Measurements from ENCODE around the gene ZNF831. TPM values are rescaled to one million over a fixed set of nuclear protein-coding genes. Genes with fewer than 3 reads are reported as not detected.

The ZNF831 gene
- total and polyA plus RNA-seq, 9 donors, result 0.05 to 0.36 (median 0.15) TPM; not detected in 1

GRCh38 chr20:59269411-59270025, 105.9 kb downstream of the ZNF831 start:
- no peak overlapping the region for H3K27ac ChIP-seq
- intact Hi-C loops (cut with DNase I), result no loop called here
- H3K27me3 ChIP-seq, result no peaks in the 10 kb centered on the region
- H3K9me3 ChIP-seq, result no peaks in the 10 kb centered on the region
- DNase-seq, result no peak
- H3K4me3 ChIP-seq, result no peak overlapping the region
- 45 to 50% (median 48%) methylated on average over 4 of the region's 4 CpGs for WGBS, 3 donors
- H3K4me1 ChIP-seq (ENCODE audit: insufficient read depth), result no peaks in the 10 kb centered on the region
- TF ChIP-seq, protein P1, sequence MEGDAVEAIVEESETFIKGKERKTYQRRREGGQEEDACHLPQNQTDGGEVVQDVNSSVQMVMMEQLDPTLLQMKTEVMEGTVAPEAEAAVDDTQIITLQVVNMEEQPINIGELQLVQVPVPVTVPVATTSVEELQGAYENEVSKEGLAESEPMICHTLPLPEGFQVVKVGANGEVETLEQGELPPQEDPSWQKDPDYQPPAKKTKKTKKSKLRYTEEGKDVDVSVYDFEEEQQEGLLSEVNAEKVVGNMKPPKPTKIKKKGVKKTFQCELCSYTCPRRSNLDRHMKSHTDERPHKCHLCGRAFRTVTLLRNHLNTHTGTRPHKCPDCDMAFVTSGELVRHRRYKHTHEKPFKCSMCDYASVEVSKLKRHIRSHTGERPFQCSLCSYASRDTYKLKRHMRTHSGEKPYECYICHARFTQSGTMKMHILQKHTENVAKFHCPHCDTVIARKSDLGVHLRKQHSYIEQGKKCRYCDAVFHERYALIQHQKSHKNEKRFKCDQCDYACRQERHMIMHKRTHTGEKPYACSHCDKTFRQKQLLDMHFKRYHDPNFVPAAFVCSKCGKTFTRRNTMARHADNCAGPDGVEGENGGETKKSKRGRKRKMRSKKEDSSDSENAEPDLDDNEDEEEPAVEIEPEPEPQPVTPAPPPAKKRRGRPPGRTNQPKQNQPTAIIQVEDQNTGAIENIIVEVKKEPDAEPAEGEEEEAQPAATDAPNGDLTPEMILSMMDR (IDR thresholded peaks at IDR 0.05), result no peak
- TF ChIP-seq POLR2A (IDR thresholded peaks at IDR 0.05) (no peak), EP300 (IDR thresholded peaks at IDR 0.05) (no peak)
- H3K36me3 ChIP-seq, result no peaks in the 10 kb centered on the region

DNA sequence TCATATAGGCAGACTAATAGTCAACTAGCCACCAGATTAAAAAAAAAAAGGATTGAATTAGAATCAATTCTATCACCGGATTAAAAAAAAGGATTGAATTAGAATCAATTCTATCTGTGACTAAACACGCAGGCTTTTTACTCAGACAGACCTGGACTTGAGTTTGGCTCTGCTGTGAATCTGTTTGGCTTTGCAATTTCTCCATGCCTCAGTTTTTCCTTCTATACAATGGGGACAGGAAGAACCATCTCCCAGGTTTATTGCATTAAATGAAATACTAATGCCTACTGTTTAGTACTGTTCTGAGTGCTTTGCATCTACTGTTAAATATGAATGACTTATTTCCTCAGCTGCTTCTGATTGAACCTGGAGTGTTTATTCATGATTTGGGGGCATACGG, 106.8 kb downstream of the ZNF831 start:
- intact Hi-C loops (cut with DNase I), result no loop called here
- Histone ChIP-seq H3K4me1 (ENCODE audit: insufficient read depth) (no peaks in the 10 kb centered on the region), H3K4me3 (no peak overlapping the region), H3K27me3 (no peaks in the 10 kb centered on the region), H3K9me3 (no peaks in the 10 kb centered on the region), H3K27ac (no peak overlapping the region), H3K36me3 (no peaks in the 10 kb centered on the region)
- no peak for DNase-seq
- TF ChIP-seq POLR2A (IDR thresholded peaks at IDR 0.05) (no peak), EP300 (IDR thresholded peaks at IDR 0.05) (no peak)
- TF ChIP-seq, protein P1 (IDR thresholded peaks at IDR 0.05), result no peak
- WGBS, 3 donors, result 60 to 78% (median 63%) methylated on average over 3 of the region's 3 CpGs

DNA sequence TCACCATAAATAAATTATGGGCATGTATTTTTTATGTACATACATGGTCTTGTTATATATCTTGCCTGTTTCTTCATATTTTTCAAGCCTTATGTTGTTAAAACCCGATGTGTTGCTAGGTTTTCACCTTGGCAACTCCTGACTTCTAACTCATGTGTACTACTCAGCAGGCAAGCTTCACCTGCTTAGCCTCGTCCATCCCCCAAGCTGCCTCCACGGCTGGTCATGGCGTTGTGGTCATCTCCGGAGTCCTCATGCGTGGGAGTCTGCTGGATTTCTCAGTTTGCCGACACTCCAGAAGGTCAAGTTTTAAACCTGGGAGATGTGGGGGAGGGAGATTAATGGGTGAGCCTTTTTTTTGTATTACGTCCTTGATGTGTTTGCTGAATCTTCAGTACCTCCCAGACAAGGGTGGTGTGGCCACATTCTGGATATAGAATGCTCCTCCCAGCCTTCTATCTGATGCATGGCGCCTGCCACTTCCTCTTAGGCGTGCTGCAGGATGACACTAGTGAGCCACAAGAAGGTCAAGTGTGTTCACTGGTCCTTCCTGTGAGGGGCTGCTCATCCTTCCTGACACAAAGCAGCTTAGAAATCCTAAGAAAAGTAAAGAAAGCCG, 110.2 kb downstream of the ZNF831 start:
- Histone ChIP-seq H3K27ac (no peak overlapping the region), H3K4me3 (no peak overlapping the region), H3K27me3 (no peaks in the 10 kb centered on the region), H3K36me3 (no peaks in the 10 kb centered on the region), H3K4me1 (ENCODE audit: insufficient read depth) (no peaks in the 10 kb centered on the region), H3K9me3 (no peaks in the 10 kb centered on the region)
- DNase-seq, result no peak
- intact Hi-C loops (cut with DNase I), result no loop called here
- 11 to 28% (median 13%) methylated on average over 11 of the region's 11 CpGs for WGBS, 3 donors
- TF ChIP-seq EP300 (IDR thresholded peaks at IDR 0.05) (no peak), POLR2A (IDR thresholded peaks at IDR 0.05) (no peak)
- TF ChIP-seq, protein P1 (IDR thresholded peaks at IDR 0.05), result no peak

- 18 to 28% (median 25%) methylated on average over 5 of the region's 5 CpGs for WGBS, 3 donors
- TF ChIP-seq POLR2A (IDR thresholded peaks at IDR 0.05), result no peak
- no peak for TF ChIP-seq EP300 (IDR thresholded peaks at IDR 0.05)
- TF ChIP-seq, protein P1 (IDR thresholded peaks at IDR 0.05), result no peak
- intact Hi-C loops (cut with DNase I), result no loop called here
- Histone ChIP-seq H3K4me1 (ENCODE audit: insufficient read depth) (no peaks in the 10 kb centered on the region), H3K36me3 (no peaks in the 10 kb centered on the region), H3K4me3 (no peak overlapping the region), H3K27ac (no peak overlapping the region), H3K27me3 (no peaks in the 10 kb centered on the region), H3K9me3 (no peaks in the 10 kb centered on the region)
- DNase-seq, result no peak
These were observed 113.3 kb downstream of the ZNF831 start for GRCh38 chr20:59276938-59277337.

Data from ovary (tissue), 9 donors.